ENCODE measurements around the gene JAGN1.

- TF ChIP-seq CTCF (IDR thresholded peaks at IDR 0.05) (no peak), POLR2A (IDR thresholded peaks at IDR 0.05) (no peak), EP300 (IDR thresholded peaks at IDR 0.05) (no peak), POLR2AphosphoS5 (IDR thresholded peaks at IDR 0.05) (no peak)
These were observed 27.4 kb downstream of the JAGN1 start for GRCh38 chr3:9917820-9918219.
